ENCODE measurements around the gene L1CAM. TPM values are rescaled to one million over a fixed set of nuclear protein-coding genes. Genes with fewer than 3 reads are reported as not detected.

L1CAM gene
- total RNA-seq, 4 donors from 2014 or later: 5.2 to 7.1 (median 6.1) TPM

- Histone ChIP-seq H3K4me3 (no peak overlapping the region), H3K4me1 (peaks cover 0 to 17% (median 6%) of the 10 kb centered on the region in 4 donors), H3K27ac (peak overlapping the region in 1 of 4 donors; percentile 34), H3K36me3 (no peaks in the 10 kb centered on the region), H3K9me3 (no peaks in the 10 kb centered on the region), H3K27me3 (no peaks in the 10 kb centered on the region)
- no peak for TF ChIP-seq POLR2A (IDR thresholded peaks at IDR 0.05)
- no peak for TF ChIP-seq EP300 (IDR thresholded peaks at IDR 0.05; ENCODE audit: low read depth)
- no peak for TF ChIP-seq CTCF (IDR thresholded peaks at IDR 0.05)
- no peak for TF ChIP-seq POLR2AphosphoS5 (IDR thresholded peaks at IDR 0.05)
- DNase-seq: no peak
- in situ Hi-C loops (cut with MboI; ENCODE audit: low pct_ligation_motif_present in 1 of 4, low pct_unique_long_range_greater_than_20kb in 1 of 4, low sequenced_read_pairs in 3 of 4): loop anchor here in 1 of 4 donors (25.0 kb wide), 1 partner anchor 91 kb away; no protein-coding TSS in a partner anchor
- intact Hi-C loops (cut with DNase I; ENCODE audit: low total_unique reads): no loop called here
- WGBS, 2 donors (ENCODE audit: low coverage in 1 of 2): 7 to 57% methylated on average over 2 to 18 of the region's 18 CpGs
Measured at GRCh38 chrX:153903238-153903980, 17.4 kb upstream of the L1CAM start.

- Histone ChIP-seq H3K9me3 (no peaks in the 10 kb centered on the region), H3K4me3 (no peak overlapping the region), H3K27me3 (no peaks in the 10 kb centered on the region), H3K4me1 (peaks cover 0 to 17% (median 6%) of the 10 kb centered on the region in 4 donors), H3K36me3 (no peaks in the 10 kb centered on the region), H3K27ac (no peak overlapping the region)
- intact Hi-C loops (cut with DNase I; ENCODE audit: low total_unique reads) (no loop called here), in situ Hi-C loops (cut with MboI; ENCODE audit: low pct_ligation_motif_present in 1 of 4, low pct_unique_long_range_greater_than_20kb in 1 of 4, low sequenced_read_pairs in 3 of 4) (loop anchor here in 1 of 4 donors (25.0 kb wide), 1 partner anchor 90 kb away; no protein-coding TSS in a partner anchor)
- 77% methylated on average over 10 of the region's 10 CpGs; no CpG with 5 or more reads in 1 of the 2 donors for WGBS, 2 donors (ENCODE audit: low coverage in 1 of 2)
- TF ChIP-seq POLR2A (IDR thresholded peaks at IDR 0.05) (no peak), POLR2AphosphoS5 (IDR thresholded peaks at IDR 0.05) (no peak), EP300 (IDR thresholded peaks at IDR 0.05; ENCODE audit: low read depth) (no peak), CTCF (IDR thresholded peaks at IDR 0.05) (no peak)
- DNase-seq: no peak
Measured at GRCh38 chrX:153902385-153902784, 16.4 kb upstream of the L1CAM start.

- H3K9me3 ChIP-seq: no peaks in the 10 kb centered on the region
- H3K4me1 ChIP-seq: peaks cover 0 to 17% (median 6%) of the 10 kb centered on the region in 4 donors
- DNase-seq: no peak
- no peak overlapping the region for H3K27ac ChIP-seq
- in situ Hi-C loops (cut with MboI; ENCODE audit: low pct_ligation_motif_present in 1 of 4, low pct_unique_long_range_greater_than_20kb in 1 of 4, low sequenced_read_pairs in 3 of 4): loop anchor here in 1 of 4 donors (25.0 kb wide), 1 partner anchor 89 kb away; no protein-coding TSS in a partner anchor
- intact Hi-C loops (cut with DNase I; ENCODE audit: low total_unique reads): no loop called here
- H3K4me3 ChIP-seq: no peak overlapping the region
- 60 to 80% methylated on average over 2 to 8 of the region's 8 CpGs for WGBS, 2 donors (ENCODE audit: low coverage in 1 of 2)
- no peaks in the 10 kb centered on the region for H3K27me3 ChIP-seq
- TF ChIP-seq POLR2A (IDR thresholded peaks at IDR 0.05) (no peak), POLR2AphosphoS5 (IDR thresholded peaks at IDR 0.05) (no peak), CTCF (IDR thresholded peaks at IDR 0.05) (no peak), EP300 (IDR thresholded peaks at IDR 0.05; ENCODE audit: low read depth) (no peak)
- no peaks in the 10 kb centered on the region for H3K36me3 ChIP-seq
Measured at GRCh38 chrX:153901753-153902140, 15.8 kb upstream of the L1CAM start.

- WGBS, 2 donors (ENCODE audit: low coverage in 1 of 2): 39 to 48% methylated on average over 5 to 26 of the region's 26 CpGs
- Histone ChIP-seq H3K27me3 (no peaks in the 10 kb centered on the region), H3K27ac (peak overlapping the region in 1 of 4 donors; percentile 25), H3K4me3 (no peak overlapping the region), H3K9me3 (no peaks in the 10 kb centered on the region), H3K4me1 (peaks cover 0 to 17% (median 6%) of the 10 kb centered on the region in 4 donors), H3K36me3 (no peaks in the 10 kb centered on the region)
- DNase-seq: peak; percentile 51
- in situ Hi-C loops (cut with MboI; ENCODE audit: low pct_ligation_motif_present in 1 of 4, low pct_unique_long_range_greater_than_20kb in 1 of 4, low sequenced_read_pairs in 3 of 4): loop anchor here in 1 of 4 donors (25.0 kb wide), 1 partner anchor 89 kb away; no protein-coding TSS in a partner anchor
- intact Hi-C loops (cut with DNase I; ENCODE audit: low total_unique reads): no loop called here
- no peak for TF ChIP-seq POLR2A (IDR thresholded peaks at IDR 0.05)
- no peak for TF ChIP-seq CTCF (IDR thresholded peaks at IDR 0.05)
- TF ChIP-seq EP300 (IDR thresholded peaks at IDR 0.05; ENCODE audit: low read depth): no peak
- TF ChIP-seq POLR2AphosphoS5 (IDR thresholded peaks at IDR 0.05): no peak
Measured at GRCh38 chrX:153900831-153901752, 15.1 kb upstream of the L1CAM start.
